ENCODE measurements around the gene MAEA. TPM values are rescaled to one million over a fixed set of nuclear protein-coding genes. Genes with fewer than 3 reads are reported as not detected.

The MAEA gene
- total and polyA plus RNA-seq, 10 of the 15 experiments (the other 5 are each of a cell fraction or from before 2014, with no cell fraction given), result 3.6 to 67.1 (median 54.6) TPM

- TF ChIP-seq MAX (IDR thresholded peaks at IDR 0.05; ENCODE audit: low read depth, low read length) (no peak), ATF3 (IDR thresholded peaks at IDR 0.05; ENCODE audit: borderline replicate concordance, extremely low read depth, low read depth, low read length) (no peak), NFXL1 (IDR thresholded peaks at IDR 0.05; ENCODE audit: borderline replicate concordance) (no peak), JUNB (IDR thresholded peaks at IDR 0.05) (no peak)
Measured at GRCh38 chr4:1261107-1261928, 28.4 kb upstream of the MAEA start (continued).

- TF ChIP-seq CHD1 (IDR thresholded peaks at IDR 0.05; ENCODE audit: low read depth, low read length), result no peak
- TF ChIP-seq IKZF2 (IDR thresholded peaks at IDR 0.05), result no peak
- no peak for TF ChIP-seq USF1 (IDR thresholded peaks at IDR 0.05; ENCODE audit: borderline replicate concordance, extremely low read length, insufficient read depth, low read depth, low read length)
- no peak for TF ChIP-seq SREBF1 (IDR thresholded peaks at IDR 0.05; ENCODE audit: low read length)
- TF ChIP-seq RB1 (IDR thresholded peaks at IDR 0.05; ENCODE audit: borderline replicate concordance), result no peak
- no peak for TF ChIP-seq E4F1 (IDR thresholded peaks at IDR 0.05; ENCODE audit: borderline replicate concordance, partially characterized antibody)
- TF ChIP-seq SMC3 (IDR thresholded peaks at IDR 0.05; ENCODE audit: borderline replicate concordance, low read length), result no peak
- Histone ChIP-seq H3K4me1 (ENCODE audit: control insufficient read depth, insufficient read depth, low read length) (peaks cover 6% of the 10 kb centered on the region), H3K9ac (ENCODE audit: control insufficient read depth, insufficient read depth, low read length) (no peak overlapping the region), H3K4me3 (no peak overlapping the region), H3K27me3 (replicated peaks in 1 of 2; ENCODE audit: control insufficient read depth in 2 of 2, insufficient read depth in 2 of 2, low read length in 1 of 2) (no peaks in the 10 kb centered on the region), H3K79me2 (ENCODE audit: control insufficient read depth, insufficient read depth, low read length) (no peaks in the 10 kb centered on the region), H2AFZ (ENCODE audit: control insufficient read depth, low read depth, low read length) (no peak overlapping the region), H3K4me2 (ENCODE audit: control insufficient read depth, insufficient read depth) (no peak overlapping the region), H3K36me3 (ENCODE audit: control insufficient read depth in 2 of 2, insufficient read depth in 2 of 2, low read length in 1 of 2) (no peaks in the 10 kb centered on the region), H3K27ac (ENCODE audit: control insufficient read depth, insufficient read depth) (no peak overlapping the region), H4K20me1 (ENCODE audit: control insufficient read depth, insufficient read depth) (no peaks in the 10 kb centered on the region), H3K9me3 (replicated peaks; ENCODE audit: control insufficient read depth, insufficient read depth, low read length) (peaks cover 8% of the 10 kb centered on the region)
- intact Hi-C loops (cut with micrococcal nuclease; ENCODE audit: unreplicated experiment), result loop anchor here (5.0 kb wide), 2 partner anchors 63 to 82 kb away; partner anchors contain the start of gene UVSSA
- SMC1A ChIA-PET (ENCODE audit: uncharacterized antibody, unreplicated experiment), result interaction anchor here (1.9 to 4.4 kb wide), 2 partner anchors 97 to 134 kb away, joined by 4 to 26 read pairs; no protein-coding TSS in a partner anchor
- 96% methylated on average over 3 of the region's 3 CpGs for WGBS (ENCODE audit: insufficient coverage, insufficient replicate concordance, low lambda C conversion rate, missing lambda C conversion rate)
- RAD21 ChIA-PET (ENCODE audit: unreplicated experiment), result interaction anchor here (1.0 to 1.4 kb wide), 2 partner anchors 134 to 522 kb away, joined by 3 read pairs; no protein-coding TSS in a partner anchor
- in situ Hi-C loops (cut with MboI), result loop anchor here (5.0 kb wide), 1 partner anchor 98 kb away; no protein-coding TSS in a partner anchor
- POLR2A ChIA-PET, result interaction anchor here (0.7 to 2.3 kb wide), 2 partner anchors 14 to 101 kb away, joined by 3 to 6 read pairs; no protein-coding TSS in a partner anchor
- ATAC-seq, result no peak
- CTCF ChIA-PET, result interaction anchor here (0.7 to 2.6 kb wide), 3 partner anchors 61 to 134 kb away, joined by 3 to 13 read pairs (median 5); no protein-coding TSS in a partner anchor
- BruUV-seq (replicated peaks), result no TSS peak
- FAIRE-seq, result no peak
- DNase-seq (ENCODE audit: low read depth, low spot score), result no peak
Measured at GRCh38 chr4:1264942-1265341, 24.7 kb upstream of the MAEA start.

Data from GM12878 (cell line).